GM21515 (cell line): ENCODE results near the gene PCNX2.

Experiments
- ATAC-seq: cut with Tn5 transposase; IDR thresholded peaks from one replicate; pipeline ENCODE4 v1.9.1; 2021; ENCODE audit not compliant: unreplicated experiment

Gene PCNX2

DNA sequence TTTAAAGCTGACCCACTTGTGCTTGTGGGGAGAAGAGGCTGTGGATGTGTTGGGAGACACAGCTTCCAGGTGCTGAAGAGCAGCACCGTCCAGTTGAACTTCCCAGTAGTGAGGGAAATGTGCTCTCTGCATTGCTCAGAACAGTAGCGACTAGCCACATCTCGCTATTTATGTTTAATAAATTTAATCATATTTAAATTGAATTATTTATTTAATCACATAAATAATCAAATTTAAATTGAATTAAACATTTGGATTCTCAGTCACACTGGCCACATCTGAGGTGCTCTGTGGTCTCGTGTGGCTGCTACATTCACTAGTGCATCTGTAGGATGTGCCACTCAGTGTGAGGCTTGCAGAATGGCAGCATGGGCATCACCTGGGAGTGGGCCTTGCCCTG, 325.0 kb downstream of the PCNX2 start:
- no peak for ATAC-seq

- ATAC-seq: no peak
Measured at GRCh38 chr1:232969799-232970198, 325.7 kb downstream of the PCNX2 start.

DNA sequence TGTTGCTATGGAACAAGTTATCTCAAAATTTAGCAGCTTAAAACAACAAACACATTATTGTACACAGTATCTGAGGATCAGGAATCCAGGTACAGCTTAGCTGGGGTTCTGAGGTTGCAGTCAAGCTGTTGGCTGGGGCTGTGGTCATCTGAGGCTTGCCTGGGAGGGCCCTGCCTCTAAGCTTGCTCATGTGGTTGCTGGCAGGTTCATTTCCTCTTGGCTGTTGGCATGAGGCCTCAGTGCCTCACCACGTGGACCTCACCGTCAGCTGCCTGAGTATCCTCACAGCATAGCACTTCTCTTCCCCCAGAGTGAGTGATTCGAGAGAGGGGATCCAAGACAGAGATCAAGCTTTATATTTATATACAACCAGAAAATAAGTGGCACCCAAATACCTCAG, 326.6 kb downstream of the PCNX2 start:
- ATAC-seq: no peak

GRCh38 chr1:232968391-232968790, 327.1 kb downstream of the PCNX2 start:
- no peak for ATAC-seq

DNA sequence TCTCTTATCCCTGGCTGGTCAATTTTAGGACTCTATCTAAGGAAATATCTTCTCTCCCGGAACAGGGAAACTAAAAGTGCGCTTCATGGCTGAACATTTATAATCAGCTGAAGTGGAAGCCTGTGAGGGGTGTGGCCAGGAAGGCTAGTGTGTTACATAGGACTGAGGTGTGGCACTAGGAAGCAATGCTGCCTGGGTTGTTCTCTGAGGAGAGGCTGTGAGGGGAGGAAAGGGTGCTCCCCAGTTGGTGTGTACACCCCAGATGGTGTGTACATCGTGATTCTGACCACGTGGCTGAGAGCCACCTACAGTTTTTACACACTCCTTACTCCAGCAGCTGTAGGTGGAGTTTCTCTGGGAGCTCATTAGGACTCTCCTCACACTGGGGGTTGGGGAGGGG, 328.9 kb downstream of the PCNX2 start:
- ATAC-seq: no peak

DNA sequence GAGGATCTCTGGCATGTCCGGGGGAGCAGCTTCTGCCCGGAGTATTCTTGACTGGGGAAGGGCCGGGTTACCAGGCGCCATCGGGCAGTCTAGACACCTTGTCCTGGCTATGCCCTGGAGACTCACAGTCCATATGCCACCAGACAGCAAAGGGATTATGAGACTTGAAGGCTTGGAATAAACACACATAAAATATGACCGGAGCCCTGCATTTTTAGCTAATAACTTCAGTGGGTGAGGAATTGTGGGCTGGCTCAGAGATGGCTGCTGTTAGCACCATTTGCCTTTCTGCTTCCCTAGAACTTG, 329.7 kb downstream of the PCNX2 start:
- no peak for ATAC-seq

DNA sequence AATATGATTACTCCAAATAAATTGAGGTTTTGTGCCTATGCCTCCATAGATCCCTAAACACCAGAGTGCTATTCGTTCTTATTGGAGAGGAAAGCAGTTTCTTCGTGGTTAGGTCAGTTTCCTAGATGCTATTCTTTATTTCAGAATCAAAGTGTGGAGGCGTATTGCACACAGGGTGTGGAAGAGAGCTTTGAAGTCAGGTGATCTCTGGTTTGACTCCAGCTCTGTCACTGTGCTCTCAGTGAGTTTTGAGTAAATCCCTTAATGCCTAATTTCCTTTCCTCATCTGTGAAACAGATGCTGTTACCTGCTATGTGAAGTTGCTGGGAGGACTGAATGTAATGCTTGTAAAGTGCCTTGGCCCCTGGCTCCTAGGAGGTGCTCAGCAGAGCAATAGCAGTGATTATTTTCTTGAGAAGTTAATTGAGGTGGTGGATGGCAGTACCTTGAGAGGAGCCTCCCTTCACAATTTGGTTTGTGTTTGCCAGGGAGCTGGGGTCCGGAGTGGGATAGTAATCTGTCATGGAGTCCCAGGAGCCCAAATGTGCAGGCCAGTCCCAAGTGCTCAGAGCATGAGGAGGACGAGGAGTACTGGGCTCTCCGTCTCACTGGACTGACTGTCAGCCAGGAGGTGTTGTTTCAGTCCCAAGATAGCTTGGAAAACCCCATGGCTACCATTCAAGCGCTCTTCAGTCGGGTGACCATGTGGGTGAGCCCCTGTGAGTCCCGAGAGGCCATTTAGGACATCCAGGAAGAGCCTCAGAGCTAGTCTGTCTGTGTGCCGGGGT, 330.2 kb downstream of the PCNX2 start:
- no peak for ATAC-seq

- ATAC-seq: no peak
Measured at GRCh38 chr1:232964601-232965000, 330.9 kb downstream of the PCNX2 start.

DNA sequence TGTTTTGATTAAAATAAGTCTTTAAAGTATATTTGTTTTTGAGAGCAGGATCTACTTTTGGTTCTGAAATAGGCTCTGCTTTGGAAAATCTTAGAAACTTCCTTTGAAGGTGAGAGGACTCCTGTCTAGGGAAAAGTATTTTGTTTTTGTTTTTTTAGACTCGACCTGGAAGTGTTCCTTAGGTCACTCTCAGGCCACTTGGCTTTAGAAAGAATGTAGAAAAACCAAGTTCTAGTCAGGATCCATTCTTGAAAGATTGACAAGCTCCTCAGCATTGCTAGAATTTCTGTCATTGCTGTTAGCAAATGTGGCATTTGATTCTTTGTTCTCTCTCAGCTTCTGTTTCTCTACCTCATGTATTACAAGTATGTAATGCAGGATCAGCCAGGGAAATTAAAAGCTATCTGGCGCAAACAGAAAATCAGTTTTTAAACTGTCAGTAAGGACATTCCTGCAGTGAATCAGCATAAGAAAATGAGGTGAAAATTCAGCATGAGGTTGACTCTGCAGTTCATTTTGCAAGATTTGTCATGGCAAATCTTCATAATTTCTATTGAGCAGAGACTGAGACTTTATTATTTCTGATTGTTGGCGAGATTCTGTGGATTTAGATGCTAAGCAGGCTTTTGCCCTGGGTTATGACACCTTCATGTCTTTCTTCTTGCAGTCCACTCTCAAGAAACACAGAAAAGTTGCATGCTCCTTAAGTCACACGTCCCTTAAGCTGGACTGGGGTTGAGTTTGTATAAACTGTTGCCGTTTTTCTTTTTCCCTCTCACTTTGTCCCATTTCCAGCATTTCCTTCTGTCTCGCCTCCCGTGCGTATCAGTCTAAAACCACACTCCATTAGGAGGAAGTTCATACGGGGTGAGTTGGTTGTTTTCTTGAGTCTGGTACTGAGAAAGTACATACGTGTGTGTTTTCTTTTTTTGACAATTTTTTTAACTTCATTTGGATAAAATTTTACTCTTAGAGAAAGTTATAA, 332.5 kb downstream of the PCNX2 start:
- no peak for ATAC-seq

DNA sequence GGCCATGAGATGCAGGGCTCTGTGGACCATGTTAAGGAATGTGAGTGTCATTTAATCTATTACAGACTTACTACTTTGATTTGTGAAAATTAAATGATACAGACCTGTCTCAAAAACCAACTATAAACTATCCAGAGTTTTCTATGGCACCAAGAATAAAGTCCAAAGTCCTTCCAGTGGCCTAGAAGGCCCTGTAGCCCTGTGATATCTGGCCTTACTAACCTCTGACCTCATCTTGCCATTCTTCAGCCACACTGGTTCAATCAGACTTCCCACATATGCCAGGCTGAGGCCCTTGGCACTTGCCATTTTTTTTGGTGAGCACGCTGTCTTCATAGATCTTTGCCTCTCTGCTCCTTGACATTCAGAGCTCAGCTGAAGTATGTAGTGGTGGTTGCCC, 337.5 kb downstream of the PCNX2 start:
- ATAC-seq: no peak

DNA sequence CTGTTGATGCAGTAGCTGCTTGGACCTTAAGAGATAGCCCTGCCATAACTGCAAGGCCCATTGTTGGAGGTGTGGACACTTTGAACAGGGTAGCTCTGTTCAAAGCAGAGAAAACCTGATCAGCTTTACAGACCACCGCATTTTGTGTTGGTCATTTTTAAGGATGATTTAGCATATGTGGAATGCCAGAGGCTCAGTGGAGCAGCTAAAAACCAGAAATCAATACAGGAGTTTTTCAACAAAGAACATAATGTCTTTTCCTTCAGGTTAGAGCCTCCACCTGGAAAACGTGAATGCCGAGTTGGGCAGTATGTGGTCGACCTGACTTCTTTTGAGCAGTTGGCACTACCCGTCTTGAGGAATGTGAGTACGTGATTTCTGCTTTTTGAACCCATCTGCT, 339.4 kb downstream of the PCNX2 start:
- ATAC-seq: no peak

DNA sequence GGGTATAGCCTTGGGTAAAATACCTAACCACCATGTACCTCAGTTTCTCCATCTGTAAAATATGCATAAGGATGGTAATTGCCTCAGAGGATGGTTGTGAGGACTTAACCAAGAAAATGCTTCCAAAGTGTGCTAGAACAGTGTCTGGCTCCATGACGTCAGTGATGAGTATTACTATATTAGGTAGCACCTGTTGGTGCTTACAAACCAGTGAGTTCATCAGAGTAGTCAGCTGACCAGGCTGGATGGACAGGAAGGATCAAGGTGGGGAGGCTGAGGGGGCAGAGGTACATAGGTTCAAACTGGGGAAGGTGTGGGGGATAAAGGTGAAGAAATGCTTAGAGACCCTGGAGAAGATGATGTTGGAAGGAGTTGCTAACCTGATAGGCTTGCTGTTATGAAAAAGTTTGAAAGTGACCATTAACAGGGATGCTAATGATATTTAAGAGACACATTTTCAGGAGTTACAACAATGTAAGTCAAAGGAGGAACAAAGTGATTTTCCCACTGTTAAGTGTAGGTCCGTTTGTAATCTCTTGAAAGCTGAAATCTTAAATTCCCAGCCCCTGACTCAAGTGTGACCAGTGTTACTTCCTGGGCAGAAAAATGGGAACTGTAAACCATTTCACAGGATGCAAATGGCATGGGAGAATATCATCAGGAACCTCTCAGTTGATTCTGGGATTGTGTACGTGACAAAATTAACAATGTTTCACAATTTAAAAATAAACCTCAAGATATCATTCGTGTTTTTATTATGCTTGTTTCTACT, 340.7 kb downstream of the PCNX2 start:
- no peak for ATAC-seq

GRCh38 chr1:232952514-232953499, 342.7 kb downstream of the PCNX2 start:
- ATAC-seq: peak; percentile 47

GRCh38 chr1:232951605-232952004, 343.9 kb downstream of the PCNX2 start:
- ATAC-seq: no peak

GRCh38 chr1:232951180-232951579, 344.3 kb downstream of the PCNX2 start:
- peak; percentile 32 for ATAC-seq

DNA sequence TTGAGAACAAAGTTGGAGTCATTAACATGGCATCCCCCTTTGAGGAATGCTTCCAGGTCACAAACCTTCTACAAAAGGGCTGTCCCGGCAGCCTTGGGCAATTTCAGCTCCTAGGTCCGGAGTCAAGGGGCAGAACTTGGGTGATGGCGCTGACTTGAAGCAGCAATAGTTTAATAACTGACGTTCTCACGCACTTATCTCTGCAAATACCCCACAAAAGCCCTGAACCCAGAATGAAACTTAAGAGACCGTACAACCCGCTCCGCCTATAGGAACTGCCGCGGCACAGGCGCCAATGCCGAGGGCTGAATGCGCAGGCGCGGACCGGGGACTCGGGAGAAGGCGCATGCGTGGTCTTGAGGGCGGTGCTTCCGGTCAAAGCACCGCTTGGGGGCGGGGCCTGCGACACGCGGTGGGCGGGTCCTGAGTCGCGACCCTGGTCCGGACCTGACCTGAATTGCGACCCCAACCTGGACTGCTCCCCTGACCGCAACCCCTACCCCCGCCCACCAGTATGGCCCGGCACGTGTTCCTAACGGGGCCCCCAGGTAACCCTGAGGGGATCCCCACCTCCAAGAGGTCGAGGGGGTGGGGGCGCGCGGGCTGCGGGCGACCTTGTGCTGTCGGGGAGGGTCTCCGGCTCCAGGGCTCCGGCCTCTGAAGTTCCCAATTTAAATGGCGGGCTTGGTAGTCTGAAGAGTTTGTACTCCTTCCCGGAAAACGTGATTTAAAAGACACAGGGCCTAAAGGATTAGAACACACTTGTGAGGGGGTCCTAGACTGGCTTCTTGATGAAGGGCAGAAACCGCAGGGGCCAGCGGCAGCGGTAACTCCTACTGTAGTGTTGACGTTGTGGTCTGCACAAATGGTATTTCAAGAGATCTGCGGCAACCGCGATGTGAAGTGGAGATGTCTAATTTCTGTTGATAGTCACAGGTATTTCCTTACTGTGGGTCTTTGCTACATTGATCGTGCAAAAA, 345.0 kb downstream of the PCNX2 start, which contains the start of gene NTPCR:
Gene NTPCR, plus strand, starts transcription at position 415 of the 980 bp plus-strand sequence. Its CDS starts 100 bp downstream, at position 515.
- peak; percentile 89 for ATAC-seq

- no peak for ATAC-seq
Measured at GRCh38 chr1:232949636-232950196, 345.8 kb downstream of the PCNX2 start.

- ATAC-seq: no peak
Measured at GRCh38 chr1:232944347-232944746, 351.2 kb downstream of the PCNX2 start.
